ENCODE results near the gene SCTR. TPM values are rescaled to one million over a fixed set of nuclear protein-coding genes. Genes with fewer than 3 reads are reported as not detected.

The SCTR gene
- total and polyA plus RNA-seq, 2 of the 13 experiments (the other 11 are each of a cell fraction or from before 2014, with no cell fraction given): not detected

GRCh38 chr2:119476301-119477112 lies 47.8 kb downstream of the SCTR start (continued):
- TF ChIP-seq SPEN (CRISPR knock-in tag; IDR thresholded peaks at IDR 0.05; ENCODE audit: low read depth) (no peak), ARNTL (CRISPR knock-in tag; IDR thresholded peaks at IDR 0.05) (peak; percentile 67; the same call in 1 of the 2 replicates), WIZ (CRISPR knock-in tag; IDR thresholded peaks at IDR 0.05) (no peak), ZNF614 (CRISPR knock-in tag; IDR thresholded peaks at IDR 0.05; ENCODE audit: borderline replicate concordance) (peak; percentile 67; the same call in 1 of the 2 replicates), GLI4 (CRISPR knock-in tag; IDR thresholded peaks at IDR 0.05; ENCODE audit: borderline replicate concordance) (no peak), ZNF576 (CRISPR knock-in tag; IDR thresholded peaks at IDR 0.05) (peak; percentile 92), KLF6 (CRISPR knock-in tag; IDR thresholded peaks at IDR 0.05) (no peak)
- TF ChIP-seq, protein P1, sequence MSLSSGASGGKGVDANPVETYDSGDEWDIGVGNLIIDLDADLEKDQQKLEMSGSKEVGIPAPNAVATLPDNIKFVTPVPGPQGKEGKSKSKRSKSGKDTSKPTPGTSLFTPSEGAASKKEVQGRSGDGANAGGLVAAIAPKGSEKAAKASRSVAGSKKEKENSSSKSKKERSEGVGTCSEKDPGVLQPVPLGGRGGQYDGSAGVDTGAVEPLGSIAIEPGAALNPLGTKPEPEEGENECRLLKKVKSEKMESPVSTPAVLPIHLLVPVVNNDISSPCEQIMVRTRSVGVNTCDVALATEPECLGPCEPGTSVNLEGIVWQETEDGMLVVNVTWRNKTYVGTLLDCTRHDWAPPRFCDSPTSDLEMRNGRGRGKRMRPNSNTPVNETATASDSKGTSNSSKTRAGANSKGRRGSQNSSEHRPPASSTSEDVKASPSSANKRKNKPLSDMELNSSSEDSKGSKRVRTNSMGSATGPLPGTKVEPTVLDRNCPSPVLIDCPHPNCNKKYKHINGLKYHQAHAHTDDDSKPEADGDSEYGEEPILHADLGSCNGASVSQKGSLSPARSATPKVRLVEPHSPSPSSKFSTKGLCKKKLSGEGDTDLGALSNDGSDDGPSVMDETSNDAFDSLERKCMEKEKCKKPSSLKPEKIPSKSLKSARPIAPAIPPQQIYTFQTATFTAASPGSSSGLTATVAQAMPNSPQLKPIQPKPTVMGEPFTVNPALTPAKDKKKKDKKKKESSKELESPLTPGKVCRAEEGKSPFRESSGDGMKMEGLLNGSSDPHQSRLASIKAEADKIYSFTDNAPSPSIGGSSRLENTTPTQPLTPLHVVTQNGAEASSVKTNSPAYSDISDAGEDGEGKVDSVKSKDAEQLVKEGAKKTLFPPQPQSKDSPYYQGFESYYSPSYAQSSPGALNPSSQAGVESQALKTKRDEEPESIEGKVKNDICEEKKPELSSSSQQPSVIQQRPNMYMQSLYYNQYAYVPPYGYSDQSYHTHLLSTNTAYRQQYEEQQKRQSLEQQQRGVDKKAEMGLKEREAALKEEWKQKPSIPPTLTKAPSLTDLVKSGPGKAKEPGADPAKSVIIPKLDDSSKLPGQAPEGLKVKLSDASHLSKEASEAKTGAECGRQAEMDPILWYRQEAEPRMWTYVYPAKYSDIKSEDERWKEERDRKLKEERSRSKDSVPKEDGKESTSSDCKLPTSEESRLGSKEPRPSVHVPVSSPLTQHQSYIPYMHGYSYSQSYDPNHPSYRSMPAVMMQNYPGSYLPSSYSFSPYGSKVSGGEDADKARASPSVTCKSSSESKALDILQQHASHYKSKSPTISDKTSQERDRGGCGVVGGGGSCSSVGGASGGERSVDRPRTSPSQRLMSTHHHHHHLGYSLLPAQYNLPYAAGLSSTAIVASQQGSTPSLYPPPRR (CRISPR knock-in tag; IDR thresholded peaks at IDR 0.05; ENCODE audit: borderline replicate concordance): peak; percentile 29; the same call in 1 of the 2 replicates
- TF ChIP-seq, protein P2, sequence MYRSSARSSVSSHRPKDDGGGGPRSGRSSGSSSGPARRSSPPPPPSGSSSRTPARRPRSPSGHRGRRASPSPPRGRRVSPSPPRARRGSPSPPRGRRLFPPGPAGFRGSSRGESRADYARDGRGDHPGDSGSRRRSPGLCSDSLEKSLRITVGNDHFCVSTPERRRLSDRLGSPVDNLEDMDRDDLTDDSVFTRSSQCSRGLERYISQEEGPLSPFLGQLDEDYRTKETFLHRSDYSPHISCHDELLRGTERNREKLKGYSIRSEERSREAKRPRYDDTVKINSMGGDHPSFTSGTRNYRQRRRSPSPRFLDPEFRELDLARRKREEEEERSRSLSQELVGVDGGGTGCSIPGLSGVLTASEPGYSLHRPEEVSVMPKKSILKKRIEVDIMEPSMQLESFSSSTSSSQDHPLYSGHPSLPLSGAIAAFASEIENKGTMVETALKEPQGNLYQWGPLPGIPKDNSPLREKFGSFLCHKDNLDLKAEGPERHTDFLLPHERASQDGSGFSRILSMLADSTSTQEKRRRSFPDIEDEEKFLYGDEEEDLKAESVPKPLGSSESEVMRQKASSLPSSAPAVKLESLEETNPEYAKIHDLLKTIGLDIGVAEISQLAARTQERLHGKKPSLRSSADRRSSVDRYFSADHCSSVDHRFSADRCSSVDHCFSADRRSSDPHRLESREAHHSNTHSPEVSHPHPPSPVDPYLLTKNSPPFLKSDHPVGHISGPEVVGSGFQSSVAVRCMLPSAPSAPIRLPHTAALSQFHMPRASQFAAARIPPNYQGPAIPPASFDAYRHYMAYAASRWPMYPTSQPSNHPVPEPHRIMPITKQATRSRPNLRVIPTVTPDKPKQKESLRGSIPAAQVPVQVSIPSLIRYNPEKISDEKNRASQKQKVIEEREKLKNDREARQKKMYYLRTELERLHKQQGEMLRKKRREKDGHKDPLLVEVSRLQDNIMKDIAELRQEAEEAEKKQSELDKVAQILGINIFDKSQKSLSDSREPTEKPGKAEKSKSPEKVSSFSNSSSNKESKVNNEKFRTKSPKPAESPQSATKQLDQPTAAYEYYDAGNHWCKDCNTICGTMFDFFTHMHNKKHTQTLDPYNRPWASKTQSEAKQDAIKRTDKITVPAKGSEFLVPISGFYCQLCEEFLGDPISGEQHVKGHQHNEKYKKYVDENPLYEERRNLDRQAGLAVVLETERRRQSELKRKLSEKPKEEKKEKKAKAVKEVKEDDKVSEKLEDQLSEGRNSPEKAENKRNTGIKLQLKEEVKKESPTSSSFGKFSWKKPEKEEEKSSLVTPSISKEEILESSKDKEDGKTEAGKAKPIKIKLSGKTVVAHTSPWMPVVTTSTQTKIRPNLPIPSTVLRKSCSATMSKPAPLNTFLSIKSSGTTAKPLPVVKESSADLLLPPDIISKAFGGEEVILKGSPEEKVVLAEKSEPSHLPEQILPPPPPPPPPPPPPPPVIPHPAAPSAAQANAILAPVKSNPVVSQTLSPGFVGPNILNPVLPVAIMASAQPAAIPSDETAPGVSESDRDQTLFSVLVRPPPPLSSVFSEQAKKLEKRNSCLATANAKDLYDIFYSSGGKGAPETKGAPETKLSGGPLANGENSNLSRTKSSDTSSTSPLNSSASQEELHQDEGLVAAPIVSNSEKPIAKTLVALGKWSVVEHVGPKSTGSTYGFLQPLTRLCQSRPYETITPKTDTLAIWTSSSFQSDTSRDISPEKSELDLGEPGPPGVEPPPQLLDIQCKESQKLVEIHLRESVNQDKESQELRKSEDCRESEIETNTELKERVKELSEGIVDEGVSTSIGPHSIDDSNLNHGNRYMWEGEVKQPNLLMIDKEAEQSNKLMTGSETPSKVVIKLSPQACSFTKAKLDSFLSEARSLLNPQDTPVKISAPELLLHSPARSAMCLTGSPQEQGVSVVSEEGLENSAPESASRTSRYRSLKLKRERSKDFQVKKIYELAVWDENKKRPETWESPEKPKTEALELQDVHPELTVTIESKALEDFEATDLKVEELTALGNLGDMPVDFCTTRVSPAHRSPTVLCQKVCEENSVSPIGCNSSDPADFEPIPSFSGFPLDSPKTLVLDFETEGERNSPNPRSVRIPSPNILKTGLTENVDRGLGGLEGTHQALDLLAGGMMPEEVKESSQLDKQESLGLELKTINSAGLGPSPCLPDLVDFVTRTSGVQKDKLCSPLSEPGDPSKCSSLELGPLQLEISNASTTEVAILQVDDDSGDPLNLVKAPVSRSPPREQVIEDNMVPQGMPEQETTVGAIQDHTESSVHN (CRISPR knock-in tag; IDR thresholded peaks at IDR 0.05): no peak
- TF ChIP-seq, protein P3, sequence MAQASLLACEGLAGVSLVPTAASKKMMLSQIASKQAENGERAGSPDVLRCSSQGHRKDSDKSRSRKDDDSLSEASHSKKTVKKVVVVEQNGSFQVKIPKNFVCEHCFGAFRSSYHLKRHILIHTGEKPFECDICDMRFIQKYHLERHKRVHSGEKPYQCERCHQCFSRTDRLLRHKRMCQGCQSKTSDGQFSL (CRISPR knock-in tag; IDR thresholded peaks at IDR 0.05): no peak
- TF ChIP-seq, protein P4, sequence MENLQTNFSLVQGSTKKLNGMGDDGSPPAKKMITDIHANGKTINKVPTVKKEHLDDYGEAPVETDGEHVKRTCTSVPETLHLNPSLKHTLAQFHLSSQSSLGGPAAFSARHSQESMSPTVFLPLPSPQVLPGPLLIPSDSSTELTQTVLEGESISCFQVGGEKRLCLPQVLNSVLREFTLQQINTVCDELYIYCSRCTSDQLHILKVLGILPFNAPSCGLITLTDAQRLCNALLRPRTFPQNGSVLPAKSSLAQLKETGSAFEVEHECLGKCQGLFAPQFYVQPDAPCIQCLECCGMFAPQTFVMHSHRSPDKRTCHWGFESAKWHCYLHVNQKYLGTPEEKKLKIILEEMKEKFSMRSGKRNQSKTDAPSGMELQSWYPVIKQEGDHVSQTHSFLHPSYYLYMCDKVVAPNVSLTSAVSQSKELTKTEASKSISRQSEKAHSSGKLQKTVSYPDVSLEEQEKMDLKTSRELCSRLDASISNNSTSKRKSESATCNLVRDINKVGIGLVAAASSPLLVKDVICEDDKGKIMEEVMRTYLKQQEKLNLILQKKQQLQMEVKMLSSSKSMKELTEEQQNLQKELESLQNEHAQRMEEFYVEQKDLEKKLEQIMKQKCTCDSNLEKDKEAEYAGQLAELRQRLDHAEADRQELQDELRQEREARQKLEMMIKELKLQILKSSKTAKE (CRISPR knock-in tag; IDR thresholded peaks at IDR 0.05; ENCODE audit: borderline replicate concordance): no peak
